NCI-H187 (cell line): ENCODE measurements around the gene TMEM18.
"Not testable (repeated sequence)": the region's sequence is repeated elsewhere in the genome, so short reads cannot be mapped to it uniquely, and the experiment has no call there.

Experiments used
- DNase-seq, 2 experiments: peaks; one replicate each; lab custom pipeline; 2025; lab: John Stamatoyannopoulos, UW

TMEM18 gene

GRCh38 chr2:693606-694005 lies 16.4 kb upstream of the TMEM18 start:
- no peak for DNase-seq

DNA sequence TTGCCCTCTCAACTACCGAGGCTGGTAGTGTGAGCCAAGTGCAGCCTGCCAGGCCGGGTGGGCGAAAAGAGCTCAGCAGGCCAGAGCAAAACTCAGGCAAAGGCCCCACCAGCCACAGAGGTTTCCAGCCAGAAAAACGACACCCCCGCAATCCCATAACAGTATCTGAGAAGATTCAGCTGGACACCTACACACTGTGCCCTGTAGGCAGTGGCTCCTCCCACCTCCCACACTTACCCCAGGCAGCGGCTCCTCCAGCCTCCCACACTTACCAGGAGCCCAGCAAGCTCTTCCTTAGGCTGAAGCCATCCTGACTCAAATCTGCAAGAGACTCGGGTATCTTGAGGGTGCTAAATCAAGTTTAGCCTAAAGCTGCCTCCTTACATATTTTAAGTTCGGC lies 15.6 kb upstream of the TMEM18 start:
- DNase-seq, result no peak

GRCh38 chr2:691821-692761 lies 14.9 kb upstream of the TMEM18 start:
- no peak for DNase-seq

DNA sequence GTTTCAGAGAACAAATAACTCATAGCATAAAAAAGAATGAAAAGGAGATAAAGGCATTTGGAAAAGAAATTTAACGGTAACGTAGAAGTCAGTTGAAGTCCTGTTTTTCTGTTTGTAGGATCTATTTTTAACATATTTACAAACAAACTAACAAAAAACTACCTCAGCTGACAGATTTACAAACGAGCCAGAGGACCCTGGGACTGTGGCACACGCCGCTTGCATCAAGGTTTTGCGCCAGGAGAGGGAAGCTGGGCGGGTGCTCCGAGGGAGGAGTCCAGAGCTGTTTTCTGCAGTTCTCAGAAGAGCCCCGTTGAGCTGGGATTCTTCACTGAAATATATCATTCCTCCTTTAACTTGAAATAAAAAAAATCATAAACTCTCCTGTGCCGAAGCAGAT lies 13.6 kb upstream of the TMEM18 start:
- DNase-seq, result no peak

GRCh38 chr2:689877-690510 lies 12.8 kb upstream of the TMEM18 start:
- DNase-seq, result no peak

GRCh38 chr2:689237-689636 lies 12.0 kb upstream of the TMEM18 start:
- DNase-seq, result no peak

GRCh38 chr2:688504-689076 lies 11.4 kb upstream of the TMEM18 start:
- DNase-seq, result no peak

- no peak for DNase-seq
Measured at GRCh38 chr2:685421-685820, 8.2 kb upstream of the TMEM18 start.

DNA sequence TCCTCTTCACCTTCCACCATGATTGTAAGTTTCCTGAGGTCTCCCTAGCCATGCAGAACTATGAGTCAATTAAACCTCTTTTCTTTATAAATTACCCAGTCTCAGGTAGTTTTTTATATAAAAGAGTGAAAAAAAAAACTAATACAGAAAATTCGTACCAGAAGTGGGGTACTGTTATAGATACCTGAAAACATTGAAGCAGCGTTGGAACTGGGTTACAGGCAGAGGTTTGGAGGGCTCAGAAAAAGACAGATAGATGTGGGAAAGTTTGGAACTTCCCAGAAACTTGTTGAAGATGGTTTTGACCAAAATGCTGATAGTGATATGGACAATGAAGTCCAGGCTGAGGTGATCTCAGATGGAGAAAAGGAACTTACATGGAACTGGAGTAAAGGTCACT lies 7.7 kb upstream of the TMEM18 start:
- DNase-seq, result not testable (repeated sequence)

DNA sequence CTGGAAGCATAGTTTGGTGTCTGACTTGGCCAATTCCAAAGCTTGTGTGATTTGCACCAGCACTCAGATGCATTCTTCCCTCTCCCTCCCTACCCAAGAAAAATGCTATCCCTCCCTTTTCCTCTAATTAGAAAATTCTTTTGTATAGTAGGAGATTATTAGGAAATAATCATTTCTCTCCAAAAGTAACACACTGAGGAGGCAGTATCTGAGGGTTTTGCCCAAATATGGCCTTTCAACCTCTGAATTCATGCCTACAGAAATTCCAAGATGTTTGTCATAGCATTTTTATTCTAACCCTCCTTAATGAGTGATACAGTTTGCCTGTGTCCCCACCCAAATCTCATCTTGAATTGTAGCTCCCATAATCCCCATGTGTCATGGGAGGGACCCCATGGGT lies 5.0 kb upstream of the TMEM18 start:
- no peak for DNase-seq

DNA sequence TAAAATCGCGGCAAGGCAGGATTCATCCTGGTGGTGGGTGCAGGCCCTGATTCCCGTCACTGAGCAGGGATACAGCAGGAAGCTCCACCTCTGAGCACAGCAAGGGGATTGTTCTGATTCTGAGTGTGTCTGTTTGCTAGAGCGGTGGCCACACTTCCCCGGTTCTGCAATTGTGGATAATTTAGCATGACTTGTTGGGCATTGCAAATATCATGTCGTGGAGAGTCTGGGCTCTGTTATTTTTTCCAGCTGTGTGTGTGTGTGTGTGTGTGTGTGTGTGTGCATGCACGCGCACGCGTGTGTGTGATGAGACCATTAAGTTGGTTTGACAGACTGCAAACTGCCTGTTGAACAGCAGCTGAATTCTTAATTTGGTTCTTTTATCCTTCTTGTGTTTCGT lies 4.1 kb upstream of the TMEM18 start:
- DNase-seq, result no peak

- no peak for DNase-seq
Measured at GRCh38 chr2:680496-680895, 3.3 kb upstream of the TMEM18 start.

GRCh38 chr2:678964-679363 lies 1.8 kb upstream of the TMEM18 start:
- no peak for DNase-seq

GRCh38 chr2:677959-678550 lies 849 bp upstream of the TMEM18 start:
- DNase-seq, result no peak

DNA sequence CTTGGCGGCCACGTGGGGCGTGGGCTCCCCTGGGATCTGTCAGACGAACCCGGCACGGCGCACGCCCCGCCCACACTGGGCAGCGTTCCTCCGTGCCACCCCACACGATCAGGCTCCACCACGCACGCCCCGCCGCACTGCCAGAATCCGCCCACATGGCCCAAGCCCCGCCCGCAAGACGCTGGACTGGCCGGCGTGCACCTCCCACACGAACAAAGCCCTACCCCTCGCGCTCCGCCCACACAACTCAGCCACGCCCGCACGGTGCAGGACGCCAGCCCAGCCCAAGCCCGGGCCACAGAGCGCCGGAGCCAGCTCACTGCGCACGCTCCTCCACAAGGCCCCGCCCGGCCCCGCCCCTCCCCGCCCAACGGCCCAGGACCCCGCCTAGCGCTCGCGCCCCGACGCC lies 555 bp downstream of the TMEM18 start:
- DNase-seq, result peak; percentile 100

GRCh38 chr2:675982-676646 lies 1.1 kb downstream of the TMEM18 start:
- peak; percentile 79 to 88 for DNase-seq

GRCh38 chr2:675460-675859 lies 1.7 kb downstream of the TMEM18 start:
- DNase-seq, result no peak

DNA sequence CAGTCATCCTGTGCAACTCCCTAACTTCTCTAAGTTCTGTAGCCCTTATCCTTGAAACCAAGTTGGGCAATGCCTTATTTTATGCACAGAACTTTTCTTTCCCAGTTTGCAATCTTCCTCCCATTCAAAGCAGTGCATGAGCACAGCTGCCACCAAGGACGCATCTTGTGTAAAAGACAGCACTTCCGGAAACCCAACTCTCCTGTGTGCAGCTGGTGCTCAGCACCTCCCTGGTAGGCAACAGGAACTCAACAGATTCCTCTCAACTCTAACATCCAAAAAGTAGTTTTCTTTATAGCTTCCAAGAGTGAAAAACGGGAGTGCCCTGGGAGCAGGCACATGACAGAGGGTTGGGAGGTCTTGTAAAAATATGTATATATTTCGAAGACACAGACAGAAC lies 2.2 kb downstream of the TMEM18 start:
- no peak for DNase-seq

- DNase-seq, result no peak
Measured at GRCh38 chr2:674321-674985, 2.8 kb downstream of the TMEM18 start.

DNA sequence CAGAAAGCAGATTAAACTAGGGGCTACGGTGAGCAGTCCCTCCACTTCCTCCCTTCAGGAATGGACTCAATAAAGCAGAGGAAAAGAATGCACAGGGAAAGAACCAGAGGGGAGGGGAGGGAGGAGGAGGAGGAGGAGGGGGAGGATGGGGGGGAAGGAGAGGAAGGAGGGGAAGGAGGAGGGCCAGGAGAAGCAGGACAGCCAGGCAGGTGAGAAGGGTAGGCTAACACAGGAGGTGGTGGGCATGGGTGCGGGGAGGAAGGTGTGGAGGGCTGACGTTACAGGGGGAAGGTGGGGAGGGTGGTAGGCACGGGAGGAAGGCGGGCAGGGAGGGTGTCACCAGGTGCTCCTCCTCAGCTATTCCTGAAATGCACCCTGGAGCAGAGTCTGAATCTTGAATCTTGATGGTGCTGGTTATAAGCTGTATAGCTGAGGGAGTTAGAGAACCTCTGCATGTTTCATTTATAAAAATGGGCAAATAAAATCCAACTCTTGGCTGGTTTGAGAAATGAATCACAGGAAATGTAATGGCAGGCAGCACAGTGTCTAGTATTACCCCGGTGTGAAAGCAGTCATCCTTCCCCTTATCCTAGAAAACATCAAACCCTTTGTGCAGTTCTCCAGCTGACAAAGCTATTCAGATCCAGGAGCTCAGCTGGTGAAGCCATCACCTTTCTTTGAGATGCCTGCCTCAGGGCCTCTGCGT lies 3.4 kb downstream of the TMEM18 start:
- no peak for DNase-seq

DNA sequence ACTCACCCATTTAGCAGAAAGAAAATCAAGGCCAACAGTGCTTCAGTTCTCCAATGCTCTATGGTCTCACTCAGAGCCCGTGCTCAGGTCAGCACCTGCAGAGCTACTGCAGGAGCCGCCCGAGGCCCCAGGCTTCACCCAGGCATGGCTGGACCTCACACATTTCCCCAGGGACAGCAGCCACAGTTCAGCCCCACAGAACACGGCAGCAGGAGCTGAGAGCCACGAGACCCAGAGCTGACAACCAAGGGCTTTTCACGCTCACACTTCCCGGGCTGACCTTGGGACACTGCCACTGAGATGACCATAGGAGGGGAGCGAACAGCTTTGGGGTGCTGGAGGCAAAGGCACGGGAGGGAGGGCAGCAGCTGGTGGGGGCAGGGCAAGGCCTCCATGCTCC lies 4.2 kb downstream of the TMEM18 start:
- no peak for DNase-seq
